IMR-90 (cell line): Measurements from ENCODE around the gene RAB1B. TPM values are rescaled to one million over a fixed set of nuclear protein-coding genes. Genes with fewer than 3 reads are reported as not detected.

Experiments used
- ATAC-seq: fragments of 200-7000 bp; cut with Tn5 transposase; 2 replicates; pipeline ENCODE4 v1.9.1; 2020; ENCODE audit warnings: low read depth, mild to moderate bottlenecking, moderate library complexity
- BruUV-seq: library from RNA; stranded (reverse); fragments of 400-500 nt; replicated peaks from 2 replicates; lab custom pipeline; 2021; lab: Mats Ljungman, UMichigan
- CTCF ChIA-PET: fragments of 300-600 bp; formaldehyde crosslinking; extraction: SDS; loops from one replicate; lab custom pipeline; 2021; ENCODE audit warnings: antibody characterized with exemption; lab: Yijun Ruan, JAX
- POLR2A ChIA-PET: fragments of 300-600 bp; sonication (Branson Sonifier 250); formaldehyde crosslinking; loops from one replicate; lab custom pipeline; 2022; ENCODE audit warnings: antibody characterized with exemption; ENCODE audit not compliant: unreplicated experiment; lab: Charles Lee
- DNase-seq: peaks from one replicate; pipeline ENCODE4 v3.0.0; 2013
- H2AFZ ChIP-seq: replicated peaks from 2 replicates; pipeline ENCODE3; 2013; ENCODE audit warnings: low read length, mild to moderate bottlenecking; ENCODE audit not compliant: poor library complexity
- H2AK5ac ChIP-seq: 2 replicates; pipeline ENCODE4 v1.6.1; 2013; ENCODE audit warnings: low read depth, low read length, inconsistent platforms
- H2AK9ac ChIP-seq: replicated peaks from 2 replicates; pipeline ENCODE3; 2013; ENCODE audit warnings: mild to moderate bottlenecking, low read depth, low read length, moderate library complexity; ENCODE audit not compliant: poor library complexity
- H2BK120ac ChIP-seq: 2 replicates; pipeline ENCODE4 v1.6.1; 2013; ENCODE audit warnings: low read depth, low read length, inconsistent platforms
- H2BK15ac ChIP-seq: 3 replicates; pipeline ENCODE4 v1.6.1; 2013; ENCODE audit warnings: low read depth, low read length, inconsistent platforms
- H2BK20ac ChIP-seq: 2 replicates; pipeline ENCODE4 v1.6.1; 2013; ENCODE audit warnings: low read depth, mild to moderate bottlenecking, inconsistent platforms, low read length, moderate library complexity
- H2BK5ac ChIP-seq: 2 replicates; pipeline ENCODE4 v1.6.1; 2013; ENCODE audit warnings: mild to moderate bottlenecking, low read depth, low read length, inconsistent platforms; ENCODE audit not compliant: poor library complexity, severe bottlenecking
- H3K14ac ChIP-seq: replicated peaks from 2 replicates; pipeline ENCODE4 v1.6.1; 2013; ENCODE audit warnings: low read depth, low read length, inconsistent platforms
- H3K18ac ChIP-seq: 2 replicates; pipeline ENCODE4 v1.6.1; 2013; ENCODE audit warnings: low read depth, low read length, control low read depth
- H3K23ac ChIP-seq: 2 replicates; pipeline ENCODE4 v1.6.1; 2013; ENCODE audit warnings: low read depth, low read length, inconsistent platforms
- H3K27ac ChIP-seq: 2 replicates; pipeline ENCODE4 v1.5.1; 2013; ENCODE audit warnings: mild to moderate bottlenecking, control low read depth, low read length; ENCODE audit not compliant: insufficient read depth
- H3K27me3 ChIP-seq: 2 replicates; pipeline ENCODE4 v1.6.1; 2013; ENCODE audit warnings: low read length; ENCODE audit not compliant: control insufficient read depth, insufficient read depth
- H3K36me3 ChIP-seq: 2 replicates; pipeline ENCODE4 v1.6.1; 2013; ENCODE audit warnings: low read length, mixed read lengths; ENCODE audit not compliant: control insufficient read depth, insufficient read depth
- H3K4ac ChIP-seq: 2 replicates; pipeline ENCODE4 v1.6.1; 2013; ENCODE audit warnings: low read depth, low read length, inconsistent platforms
- H3K4me1 ChIP-seq: 2 replicates; pipeline ENCODE4 v1.6.1; 2013; ENCODE audit warnings: low read length, mixed read lengths; ENCODE audit not compliant: control insufficient read depth, insufficient read depth
- H3K4me2 ChIP-seq: 2 replicates; pipeline ENCODE4 v1.6.1; 2013; ENCODE audit warnings: low read depth, mild to moderate bottlenecking, control low read depth, low read length, moderate library complexity
- H3K4me3 ChIP-seq: 2 replicates; pipeline ENCODE4 v1.5.1; 2013; ENCODE audit warnings: low read depth, mild to moderate bottlenecking, control low read depth, low read length, moderate library complexity; ENCODE audit not compliant: insufficient read depth
- H3K56ac ChIP-seq: 2 replicates; pipeline ENCODE4 v1.6.1; 2013; ENCODE audit warnings: low read length, inconsistent platforms; ENCODE audit not compliant: insufficient read depth; ENCODE audit errors: extremely low read depth
- H3K79me1 ChIP-seq, 2 experiments: 2 replicates each; pipeline ENCODE4 v1.6.1; 2013; ENCODE audit warnings: low read length in 2 of 2, inconsistent platforms in 1 of 2, low read depth in 1 of 2
- H3K9ac ChIP-seq: 2 replicates; pipeline ENCODE4 v1.6.1; 2013; ENCODE audit warnings: low read depth, low read length, control low read depth
- H3K9me1 ChIP-seq: 2 replicates; pipeline ENCODE4 v1.6.1; 2013; ENCODE audit warnings: low read length, inconsistent platforms; ENCODE audit not compliant: insufficient read depth
- H3K9me3 ChIP-seq: 2 replicates; pipeline ENCODE4 v1.6.1; 2013; ENCODE audit warnings: low read length; ENCODE audit not compliant: control insufficient read depth, insufficient read depth
- H4K20me1 ChIP-seq: 2 replicates; pipeline ENCODE4 v1.6.1; 2013; ENCODE audit warnings: low read length, inconsistent platforms; ENCODE audit not compliant: insufficient read depth
- H4K5ac ChIP-seq: 2 replicates; pipeline ENCODE4 v1.6.1; 2013; ENCODE audit warnings: mild to moderate bottlenecking, low read depth, low read length, control low read depth
- H4K8ac ChIP-seq, 2 experiments: 2 replicates each; pipeline ENCODE4 v1.6.1; 2013; ENCODE audit warnings: low read depth in 2 of 2, low read length in 2 of 2, control low read depth in 1 of 2, inconsistent platforms in 1 of 2
- H4K91ac ChIP-seq: 2 replicates; pipeline ENCODE4 v1.6.1; 2013; ENCODE audit warnings: low read depth, low read length, inconsistent platforms; ENCODE audit not compliant: insufficient read depth
- BHLHE40 ChIP-seq: fragments of 150-350 bp; IDR thresholded peaks from 2 replicates; pipeline ENCODE4 v1.6.1; 2016; ENCODE audit warnings: mild to moderate bottlenecking, low read depth, low read length
- CEBPB ChIP-seq: IDR thresholded peaks from 2 replicates; pipeline ENCODE4 v1.6.1; 2012; ENCODE audit warnings: low read depth, low read length, improper control_type of control experiment
- FOS ChIP-seq: fragments of 150-350 bp; IDR thresholded peaks from 2 replicates; pipeline ENCODE4 v1.6.1; 2016; ENCODE audit warnings: low read depth, low read length
- MAFK ChIP-seq: IDR thresholded peaks from 2 replicates; pipeline ENCODE4 v1.6.1; 2012; ENCODE audit warnings: low read depth, low read length, improper control_type of control experiment
- NFE2L2 ChIP-seq: fragments of 150-350 bp; IDR thresholded peaks from 2 replicates; pipeline ENCODE4 v1.6.1; 2016; ENCODE audit warnings: low read depth, mild to moderate bottlenecking, low read length
- POLR2A ChIP-seq: IDR thresholded peaks from 2 replicates; pipeline ENCODE4 v1.6.1; 2012; ENCODE audit warnings: mild to moderate bottlenecking, low read depth, low read length
- RAD21 ChIP-seq: IDR thresholded peaks from 2 replicates; pipeline ENCODE4 v1.6.1; 2012; ENCODE audit warnings: low read length, improper control_type of control experiment
- SMC3 ChIP-seq: fragments of 150-350 bp; IDR thresholded peaks from 2 replicates; pipeline ENCODE4 v1.6.1; 2016; ENCODE audit warnings: low read depth, mild to moderate bottlenecking, antibody characterized with exemption, low read length, moderate library complexity
- WGBS, 2 experiments: methylation state at CpG; one replicate each; pipeline versions ENCODE4 v1.1.5 to v1.1.7; 2013; ENCODE audit warnings: missing lambda C conversion rate in 2 of 2; ENCODE audit not compliant: insufficient read length in 1 of 2; ENCODE audit errors: extremely low coverage in 2 of 2; 5-methylcytosine and 5-hydroxymethylcytosine counted together
- dilution Hi-C: fragments of 300-500 bp; cut with HindIII; formaldehyde crosslinking; loops from one replicate; pipeline ENCODE4 v1.14.3; 2018; ENCODE audit warnings: low sequenced_read_pairs; ENCODE audit not compliant: unreplicated experiment
- in situ Hi-C: fragments of 300-500 bp; cut with MboI; formaldehyde crosslinking; loops from 3 replicates; pipeline ENCODE4 v1.14.3; 2019; ENCODE audit warnings: low sequenced_read_pairs, inconsistent platforms, mixed read lengths
- intact Hi-C: fragments of 100-400 bp; cut with micrococcal nuclease; formaldehyde crosslinking; loops from 2 replicates; pipeline ENCODE4 v1.10.0; 2022
- polyA plus RNA-seq, 3 experiments: library from polyadenylated mRNA; depleted of rRNA; stranded (reverse); fragments of >200 nt; gene quantifications; 2 replicates each; pipeline ENCODE4 v1.2.3, GENCODE V29; 2012; ENCODE audit warnings: low replicate concordance in 1 of 3
- total RNA-seq: library from RNA; depleted of rRNA; stranded (reverse); fragments of >200 nt; gene quantifications from 2 replicates; pipeline ENCODE4 v1.2.3, GENCODE V29; 2012

The RAB1B gene
- total and polyA plus RNA-seq, 2 of the 4 experiments (the other 2 are of a cell fraction): 83.7 to 248 TPM

DNA sequence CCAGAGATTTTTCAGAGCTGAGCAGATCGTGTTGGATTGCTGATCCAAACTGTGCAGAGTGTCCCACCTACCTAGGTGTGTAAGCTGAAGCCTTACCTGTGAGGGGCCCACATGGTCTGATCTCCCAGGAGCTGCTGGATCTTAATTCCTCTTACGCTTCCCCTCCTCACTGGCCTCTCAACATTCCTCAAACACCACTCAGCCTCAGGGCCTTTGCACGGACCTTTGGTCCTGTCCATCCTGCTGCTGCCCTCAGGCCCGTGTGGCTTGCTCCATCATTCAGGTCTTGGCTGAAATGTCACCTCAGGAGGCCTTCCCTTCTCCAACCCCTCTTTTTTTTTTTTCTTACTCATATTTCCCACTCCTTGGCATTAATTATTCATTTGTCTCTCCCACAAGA is 21.1 kb upstream of the RAB1B start:
- Histone ChIP-seq H4K5ac (no peak overlapping the region), H3K18ac (no peak overlapping the region), H3K27ac (no peak overlapping the region), H2AK9ac (no peak overlapping the region), H3K79me1 (no peaks in the 10 kb centered on the region; a peak in 1 of 4 replicates), H4K8ac (no peak overlapping the region), H4K20me1 (no peaks in the 10 kb centered on the region), H3K4me3 (no peak overlapping the region), H3K14ac (no peak overlapping the region), H3K9ac (no peak overlapping the region), H3K4ac (no peak overlapping the region), H3K4me2 (no peak overlapping the region), H2AFZ (no peak overlapping the region), H2BK15ac (no peak overlapping the region), H3K9me1 (peaks cover 11% of the 10 kb centered on the region; the same call in 1 of the 2 replicates), H2BK20ac (no peak overlapping the region), H4K91ac (no peak overlapping the region), H3K27me3 (no peaks in the 10 kb centered on the region), H3K36me3 (peaks cover 30% of the 10 kb centered on the region), H3K56ac (no peak overlapping the region), H3K4me1 (no peaks in the 10 kb centered on the region), H3K9me3 (no peaks in the 10 kb centered on the region), H2BK5ac (no peak overlapping the region), H2AK5ac (no peak overlapping the region), H3K23ac (no peak overlapping the region), H2BK120ac (no peak overlapping the region)
- BruUV-seq: no TSS peak
- ChIA-PET POLR2A (no interaction called here), CTCF (no interaction called here)
- intact Hi-C loops (no loop called here), dilution Hi-C loops (no loop called here), in situ Hi-C loops (no loop called here)
- no peak for DNase-seq
- ATAC-seq: no peak
- WGBS, 2 experiments: 84% methylated on average over 4 of the region's 4 CpGs; no CpG with 5 or more reads in 1 of the 2 experiments
- TF ChIP-seq RAD21 (no peak), POLR2A (no peak), BHLHE40 (no peak), SMC3 (no peak), MAFK (no peak), CEBPB (no peak), NFE2L2 (no peak), FOS (no peak)
